ENCODE results near the gene YIPF5. TPM values are rescaled to one million over a fixed set of nuclear protein-coding genes. Genes with fewer than 3 reads are reported as not detected.
A peak's percentile ranks its signal among the peaks of the same experiment; 100 is the strongest.

The YIPF5 gene
- total RNA-seq, 2 donors from 2014 or later = 44.6 to 60.5 TPM

GRCh38 chr5:144191998-144192397, 21.5 kb upstream of the YIPF5 start:
- Histone ChIP-seq H3K4me1 (no peaks in the 10 kb centered on the region), H3K27ac (no peak overlapping the region), H3K4me3 (no peak overlapping the region), H3K9me3 (no peaks in the 10 kb centered on the region), H3K9ac (ENCODE audit: low read depth in 2 of 2, low read length in 2 of 2) (no peak overlapping the region), H3K36me3 (no peaks in the 10 kb centered on the region), H3K27me3 (no peaks in the 10 kb centered on the region)
- no peak for DNase-seq
- intact Hi-C loops (cut with DNase I) = no loop called here
- peak; percentile 26 for TF ChIP-seq CTCF (IDR thresholded peaks at IDR 0.05)

DNA sequence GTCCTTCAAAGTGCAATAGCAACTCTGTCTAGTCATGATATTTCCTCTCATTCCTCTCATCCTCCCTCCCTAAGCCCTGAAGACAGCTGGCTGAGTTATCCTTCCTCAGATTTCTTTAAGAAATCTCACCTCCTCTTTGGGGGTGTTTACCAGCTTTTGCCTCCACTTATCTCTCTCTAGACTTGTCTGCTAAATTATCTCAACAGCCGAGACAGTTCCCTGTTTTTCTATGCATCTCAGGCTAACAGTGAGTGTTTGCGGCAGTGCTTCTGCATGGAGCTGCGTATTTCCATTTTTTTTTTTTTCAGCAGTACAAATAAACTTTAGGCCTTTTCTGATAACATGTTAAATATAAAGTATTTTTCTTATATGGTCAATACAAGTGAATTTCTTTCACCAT, 21.1 kb upstream of the YIPF5 start:
- Histone ChIP-seq H3K36me3 (no peaks in the 10 kb centered on the region), H3K9ac (ENCODE audit: low read depth in 2 of 2, low read length in 2 of 2) (no peak overlapping the region), H3K4me3 (no peak overlapping the region), H3K27me3 (no peaks in the 10 kb centered on the region), H3K4me1 (no peaks in the 10 kb centered on the region), H3K27ac (no peak overlapping the region), H3K9me3 (no peaks in the 10 kb centered on the region)
- DNase-seq = no peak
- intact Hi-C loops (cut with DNase I) = no loop called here
- no peak for TF ChIP-seq CTCF (IDR thresholded peaks at IDR 0.05)

DNA sequence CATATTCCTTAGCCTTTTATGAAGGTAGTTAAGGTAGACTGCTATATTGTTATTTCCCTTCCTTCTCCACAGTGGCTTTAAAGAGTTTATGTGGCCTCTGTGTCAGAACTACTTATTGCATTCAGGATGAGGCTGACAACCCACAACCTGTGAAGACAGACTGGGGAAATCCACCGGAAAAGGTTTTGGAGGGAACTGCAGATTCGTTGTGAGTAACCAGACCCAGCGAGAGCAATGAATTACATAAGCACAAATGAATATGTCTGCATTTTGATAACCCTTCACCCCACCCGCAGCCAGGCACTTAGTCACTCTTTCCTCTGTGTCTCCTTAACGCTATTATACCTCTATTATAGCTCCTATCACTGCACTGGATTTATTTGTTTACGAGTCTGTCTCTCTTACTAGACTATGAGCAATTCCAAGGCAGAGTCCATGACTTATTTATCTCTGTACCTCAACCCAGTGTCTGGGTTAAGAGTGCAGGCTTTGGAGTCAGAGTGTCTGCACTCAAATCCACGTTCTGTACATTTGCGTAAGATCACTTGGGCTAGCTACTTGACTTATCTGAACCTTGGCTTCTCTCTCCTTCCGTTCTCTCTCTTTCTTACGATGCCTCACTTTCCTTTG, 19.5 kb upstream of the YIPF5 start:
- DNase-seq = peak; percentile 27
- no peak overlapping the region for H3K4me3 ChIP-seq
- no peaks in the 10 kb centered on the region for H3K27me3 ChIP-seq
- intact Hi-C loops (cut with DNase I) = no loop called here
- H3K9me3 ChIP-seq = no peaks in the 10 kb centered on the region
- no peaks in the 10 kb centered on the region for H3K4me1 ChIP-seq
- peak overlapping the region; percentile 15 for H3K27ac ChIP-seq
- TF ChIP-seq CTCF (IDR thresholded peaks at IDR 0.05) = no peak
- no peak overlapping the region for H3K9ac ChIP-seq (ENCODE audit: low read depth in 2 of 2, low read length in 2 of 2)
- no peaks in the 10 kb centered on the region for H3K36me3 ChIP-seq

DNA sequence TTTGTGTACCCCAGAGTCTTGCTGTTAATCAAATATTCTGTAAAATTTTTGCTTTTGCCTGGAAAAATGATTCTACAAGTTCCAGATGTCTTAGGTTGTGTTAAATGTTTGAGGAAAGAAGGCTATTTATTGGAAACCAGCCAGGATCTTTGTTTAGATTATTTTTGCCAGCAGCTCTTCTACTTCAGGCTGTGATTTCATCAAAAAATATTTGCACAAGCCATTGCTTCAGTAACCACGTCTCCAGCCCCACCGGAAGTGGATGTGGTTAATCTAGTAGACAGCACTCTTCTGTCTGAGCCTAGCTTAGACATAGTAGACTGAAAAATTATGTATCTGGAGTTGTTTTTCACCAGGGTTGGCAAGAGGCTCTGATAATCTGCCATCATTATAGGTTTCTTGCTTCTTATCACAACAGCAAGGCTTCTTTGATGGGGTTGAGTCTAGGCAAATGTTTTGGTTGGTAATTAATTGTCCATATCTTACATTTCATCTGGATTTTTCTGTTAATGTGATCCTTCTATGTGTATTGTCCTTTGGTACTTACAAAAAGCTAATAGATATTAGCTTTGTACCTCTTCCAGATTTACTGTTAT, 17.3 kb upstream of the YIPF5 start:
- no peak overlapping the region for H3K4me3 ChIP-seq
- no peaks in the 10 kb centered on the region for H3K4me1 ChIP-seq
- H3K36me3 ChIP-seq = no peaks in the 10 kb centered on the region
- no peak overlapping the region for H3K9ac ChIP-seq (ENCODE audit: low read depth in 2 of 2, low read length in 2 of 2)
- DNase-seq = peak; percentile 59
- peak overlapping the region; percentile 4 for H3K27ac ChIP-seq
- H3K27me3 ChIP-seq = no peaks in the 10 kb centered on the region
- no peaks in the 10 kb centered on the region for H3K9me3 ChIP-seq
- TF ChIP-seq CTCF (IDR thresholded peaks at IDR 0.05) = no peak
- intact Hi-C loops (cut with DNase I) = no loop called here

DNA sequence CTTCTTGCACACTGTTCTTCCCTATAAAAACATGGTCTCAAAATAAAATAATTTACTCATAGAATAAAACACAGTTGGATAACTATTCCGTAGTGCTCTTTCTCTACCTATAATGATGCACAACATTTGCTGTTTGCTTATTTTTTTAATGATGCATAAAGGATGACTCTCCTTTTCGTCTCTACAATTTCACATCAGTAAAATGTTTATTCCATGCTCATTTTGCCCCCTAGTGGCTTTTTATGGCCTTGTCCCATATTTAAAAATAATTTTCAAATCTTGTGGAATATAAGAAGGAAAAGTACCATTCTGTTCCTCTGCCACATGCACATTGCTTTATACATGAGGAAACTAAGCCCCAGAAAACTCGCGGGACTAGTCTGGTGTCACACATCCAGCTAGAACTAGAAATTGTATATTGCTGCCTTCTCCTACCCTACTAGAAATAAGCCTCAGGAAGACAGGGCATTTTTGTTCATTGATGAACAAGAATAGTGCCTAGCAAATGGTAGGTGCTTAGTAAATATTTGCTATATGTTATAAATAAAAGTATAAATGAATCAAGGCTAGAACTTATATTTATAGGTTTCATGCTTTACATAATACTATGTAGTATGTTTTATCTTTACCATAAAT, 12.9 kb upstream of the YIPF5 start:
- H3K4me3 ChIP-seq = no peak overlapping the region
- H3K27me3 ChIP-seq = no peaks in the 10 kb centered on the region
- H3K27ac ChIP-seq = no peak overlapping the region
- no peaks in the 10 kb centered on the region for H3K9me3 ChIP-seq
- H3K9ac ChIP-seq (ENCODE audit: low read depth in 2 of 2, low read length in 2 of 2) = no peak overlapping the region
- H3K36me3 ChIP-seq = no peaks in the 10 kb centered on the region
- intact Hi-C loops (cut with DNase I) = no loop called here
- H3K4me1 ChIP-seq = no peaks in the 10 kb centered on the region
- peak; percentile 64 for TF ChIP-seq CTCF (IDR thresholded peaks at IDR 0.05)
- no peak for DNase-seq
